Ascending aorta (tissue), 2 donors: ENCODE results near the gene RAPGEF1. TPM values are rescaled to one million over a fixed set of nuclear protein-coding genes. Genes with fewer than 3 reads are reported as not detected.

Source experiments
- DNase-seq, 2 donors: peaks; one replicate each; pipeline ENCODE4 v3.0.0-alpha.2; 2019; ENCODE audit warnings: low spot score in 2 of 2
- H3K27ac ChIP-seq, 2 donors: fragments of 200-600 bp; sonication (generic); one replicate each; pipeline ENCODE4 v1.5.1; 2016 to 2017; ENCODE audit warnings: mild to moderate bottlenecking in 1 of 2
- H3K27me3 ChIP-seq: fragments of 200-600 bp; sonication (generic); one replicate; pipeline ENCODE4 v1.5.1; 2017
- H3K36me3 ChIP-seq, 2 donors: fragments of 200-600 bp; sonication (generic); one replicate each; pipeline ENCODE4 v1.5.1; 2016
- H3K4me1 ChIP-seq, 2 donors: fragments of 200-600 bp; sonication (generic); one replicate each; pipeline ENCODE4 v1.5.1; 2016 to 2017; ENCODE audit warnings: mild to moderate bottlenecking in 1 of 2
- H3K4me3 ChIP-seq, 2 donors: fragments of 200-600 bp; sonication (generic); one replicate each; pipeline ENCODE4 v1.5.1; 2016 to 2017; ENCODE audit warnings: mild to moderate bottlenecking in 1 of 2
- H3K9me3 ChIP-seq, 2 donors: fragments of 200-600 bp; sonication (generic); one replicate each; pipeline ENCODE4 v1.5.1; 2016
- intact Hi-C: fragments of 100-400 bp; cut with DNase I; formaldehyde crosslinking; loops from one replicate; pipeline ENCODE4 v1.15.1; 2023
- total RNA-seq: library from RNA; depleted of rRNA; stranded (reverse); fragments of >200 nt; gene quantifications from one replicate; pipeline ENCODE4 v1.1.0, GENCODE V29; 2016
- TF ChIP-seq, protein P1 (sequence below), 3 experiments: fragments of 200-600 bp in 2 of 3; fragments of 450-650 bp in 1 of 3; sonication (generic) in 2 of 3; IDR thresholded peaks; one replicate each; pipeline ENCODE4 v1.5.1; 2016 to 2019; ENCODE audit warnings: antibody characterized with exemption in 3 of 3, mild to moderate bottlenecking in 1 of 3, moderate library complexity in 1 of 3

RAPGEF1 gene
- total RNA-seq, 1 donor from 2014 or later: 95.5 TPM

DNA sequence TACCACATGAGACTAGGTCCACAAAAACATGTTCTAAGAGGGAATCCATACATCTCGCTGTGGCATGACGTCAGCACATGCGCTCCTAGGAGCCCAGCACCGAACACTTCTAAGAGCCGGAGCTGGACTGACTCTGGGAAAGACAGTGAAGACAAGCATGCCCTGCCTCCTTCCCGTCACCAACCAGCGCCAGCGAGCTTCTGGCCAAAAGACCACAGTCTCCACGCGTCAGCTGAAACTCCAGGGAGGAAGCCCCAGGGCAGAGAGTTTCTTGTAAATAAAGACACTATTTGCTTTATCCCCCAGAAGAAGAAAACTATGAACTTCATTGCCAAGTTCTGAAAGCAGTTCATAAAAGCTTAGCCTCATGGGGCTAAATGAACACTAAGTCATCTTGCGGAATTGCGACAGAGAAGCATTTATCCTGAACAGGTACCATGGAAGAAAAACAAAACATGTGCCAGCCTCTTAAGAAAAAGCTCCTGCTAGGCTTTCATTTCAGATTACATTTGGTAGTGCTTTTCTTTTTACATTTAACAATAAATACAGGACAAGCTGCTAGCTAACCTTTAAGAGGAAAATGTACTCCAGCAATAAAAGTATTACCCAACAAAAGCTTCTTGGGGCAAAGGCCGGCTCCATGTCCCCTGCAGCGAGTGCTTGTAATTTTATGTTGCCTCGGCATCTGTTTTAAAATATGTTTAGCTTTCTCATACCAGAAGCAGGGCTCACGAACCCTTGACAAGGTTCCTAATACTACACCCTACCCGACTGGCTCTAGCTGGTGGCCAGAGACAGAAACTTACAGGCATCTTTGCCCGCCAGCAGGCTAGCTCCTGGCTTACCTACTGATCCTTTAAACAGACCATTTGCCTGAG lies 98.0 kb downstream of the RAPGEF1 start:
- intact Hi-C loops: loop anchor here (2.0 kb wide), 1 partner anchor 15 kb away; no protein-coding TSS in a partner anchor
- DNase-seq: no peak

DNA sequence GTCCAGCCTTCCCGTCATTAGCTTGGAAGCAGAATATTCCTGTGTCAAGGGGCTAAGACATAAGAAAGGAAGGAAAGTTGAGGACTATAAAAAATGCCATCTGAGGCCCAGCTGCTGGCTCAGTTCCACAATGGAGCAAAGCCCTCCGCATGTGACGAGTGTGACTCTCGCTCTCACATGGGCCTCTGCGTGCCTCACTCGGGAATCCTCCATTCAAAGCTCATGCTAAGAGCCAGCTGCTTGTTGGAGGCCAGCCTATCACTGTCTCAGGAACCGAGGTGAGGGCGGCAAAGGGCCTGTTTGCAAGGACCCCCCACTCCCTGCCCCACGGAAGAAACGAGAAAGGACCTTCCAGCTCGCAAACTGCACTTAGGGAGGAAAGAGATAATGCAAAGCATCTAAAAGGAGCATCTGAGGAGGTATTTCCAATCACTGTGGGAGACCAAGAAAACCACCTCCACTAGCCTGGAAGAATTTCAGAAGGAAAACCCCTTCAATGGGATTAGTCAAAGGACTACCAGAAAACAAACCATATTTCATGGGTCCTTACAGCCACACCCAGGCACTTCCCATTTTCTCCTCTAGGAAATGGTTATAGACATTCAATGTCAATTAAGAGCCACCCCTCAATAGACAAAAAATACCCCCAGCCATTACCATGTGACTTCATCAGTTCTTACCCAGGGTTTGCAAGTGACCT lies 99.3 kb downstream of the RAPGEF1 start:
- intact Hi-C loops: loop anchor here (2.0 kb wide), 1 partner anchor 16 kb away; no protein-coding TSS in a partner anchor
- DNase-seq: no peak
- Histone ChIP-seq H3K4me3 (no peak overlapping the region), H3K27me3 (no peaks in the 10 kb centered on the region), H3K27ac (peak overlapping the region; percentile 21 to 22), H3K9me3 (no peaks in the 10 kb centered on the region), H3K4me1 (peaks cover 0 to 13% of the 10 kb centered on the region in 2 donors), H3K36me3 (peaks cover 22 to 31% of the 10 kb centered on the region in 2 donors)
- TF ChIP-seq, protein P1, sequence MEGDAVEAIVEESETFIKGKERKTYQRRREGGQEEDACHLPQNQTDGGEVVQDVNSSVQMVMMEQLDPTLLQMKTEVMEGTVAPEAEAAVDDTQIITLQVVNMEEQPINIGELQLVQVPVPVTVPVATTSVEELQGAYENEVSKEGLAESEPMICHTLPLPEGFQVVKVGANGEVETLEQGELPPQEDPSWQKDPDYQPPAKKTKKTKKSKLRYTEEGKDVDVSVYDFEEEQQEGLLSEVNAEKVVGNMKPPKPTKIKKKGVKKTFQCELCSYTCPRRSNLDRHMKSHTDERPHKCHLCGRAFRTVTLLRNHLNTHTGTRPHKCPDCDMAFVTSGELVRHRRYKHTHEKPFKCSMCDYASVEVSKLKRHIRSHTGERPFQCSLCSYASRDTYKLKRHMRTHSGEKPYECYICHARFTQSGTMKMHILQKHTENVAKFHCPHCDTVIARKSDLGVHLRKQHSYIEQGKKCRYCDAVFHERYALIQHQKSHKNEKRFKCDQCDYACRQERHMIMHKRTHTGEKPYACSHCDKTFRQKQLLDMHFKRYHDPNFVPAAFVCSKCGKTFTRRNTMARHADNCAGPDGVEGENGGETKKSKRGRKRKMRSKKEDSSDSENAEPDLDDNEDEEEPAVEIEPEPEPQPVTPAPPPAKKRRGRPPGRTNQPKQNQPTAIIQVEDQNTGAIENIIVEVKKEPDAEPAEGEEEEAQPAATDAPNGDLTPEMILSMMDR (IDR thresholded peaks at IDR 0.05): no peak

More for the DNA sequence above, 98.0 kb downstream of the RAPGEF1 start:
- H3K4me3 ChIP-seq: no peak overlapping the region
- TF ChIP-seq, protein P1 (IDR thresholded peaks at IDR 0.05): peak in 1 of 3 experiments; percentile 17
- no peaks in the 10 kb centered on the region for H3K27me3 ChIP-seq
- H3K9me3 ChIP-seq: no peaks in the 10 kb centered on the region
- peaks cover 0 to 10% of the 10 kb centered on the region in 2 donors for H3K4me1 ChIP-seq
- H3K36me3 ChIP-seq: peaks cover 26 to 35% of the 10 kb centered on the region in 2 donors
- H3K27ac ChIP-seq: peak overlapping the region; percentile 22 to 42

DNA sequence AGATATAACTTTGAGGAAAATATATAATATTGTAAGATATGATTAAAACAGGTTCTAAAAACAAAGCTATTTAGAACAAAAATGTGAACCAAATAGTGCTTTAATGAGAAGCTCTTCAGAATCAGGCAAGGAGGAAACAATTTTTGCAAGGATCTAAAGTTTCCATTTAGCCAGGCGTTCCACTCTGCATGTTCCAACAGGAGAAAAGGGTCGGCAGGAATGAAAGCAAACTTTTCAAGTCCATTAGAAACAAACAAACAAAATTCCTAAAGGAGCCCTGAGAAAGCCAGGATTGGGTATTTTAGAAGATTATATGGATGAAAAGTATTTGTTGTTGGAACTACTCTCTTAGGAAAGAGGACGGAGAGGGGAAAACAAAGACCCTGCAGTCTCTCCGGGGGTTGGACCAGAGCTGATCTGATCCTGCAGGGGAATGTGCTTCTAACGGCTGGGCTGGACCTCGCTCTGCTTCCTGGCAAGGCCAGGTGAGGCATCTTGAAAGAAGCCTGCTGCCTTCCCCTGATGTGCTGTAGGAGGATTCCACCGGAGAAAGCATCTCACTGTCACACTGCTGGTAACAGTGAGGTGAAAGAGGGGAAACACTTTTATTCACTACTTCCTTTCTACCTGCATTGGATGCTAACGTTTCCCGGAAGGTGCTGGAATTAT lies 100.0 kb downstream of the RAPGEF1 start:
- intact Hi-C loops: loop anchor here (2.0 to 5.0 kb wide), 2 partner anchors 17 to 48 kb away; no protein-coding TSS in a partner anchor
- peaks cover 0 to 19% of the 10 kb centered on the region in 2 donors for H3K4me1 ChIP-seq

DNA sequence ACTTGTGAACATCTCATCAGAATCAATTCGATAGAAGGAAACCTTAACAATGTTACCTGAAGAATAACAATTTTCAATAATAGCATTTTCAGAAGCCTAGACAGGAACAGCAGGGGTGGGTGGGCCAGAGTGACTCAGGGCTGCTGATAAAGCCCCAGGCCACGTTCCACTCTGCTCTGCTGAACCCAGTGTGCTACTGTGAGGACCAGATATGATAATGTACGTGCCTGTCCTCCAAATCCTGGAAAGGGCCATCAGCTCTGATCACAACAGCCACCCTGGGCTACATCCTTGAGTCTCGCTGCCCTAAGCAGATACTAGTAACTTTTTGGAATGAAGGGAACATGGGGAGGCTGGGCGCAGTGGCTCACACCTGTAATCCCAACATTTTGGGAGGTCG lies 103.3 kb downstream of the RAPGEF1 start:
- H3K4me3 ChIP-seq: no peak overlapping the region
- intact Hi-C loops: loop anchor here (1.0 to 5.0 kb wide), 2 partner anchors 21 to 44 kb away; no protein-coding TSS in a partner anchor
- H3K27ac ChIP-seq: peak overlapping the region; percentile 83
- H3K36me3 ChIP-seq: peaks cover 11 to 16% of the 10 kb centered on the region in 2 donors
- peaks cover 0 to 18% of the 10 kb centered on the region in 2 donors for H3K4me1 ChIP-seq
- H3K27me3 ChIP-seq: no peaks in the 10 kb centered on the region
- H3K9me3 ChIP-seq: no peaks in the 10 kb centered on the region
- TF ChIP-seq, protein P1 (IDR thresholded peaks at IDR 0.05): no peak
- DNase-seq: no peak

More for the DNA sequence above, 100.0 kb downstream of the RAPGEF1 start:
- DNase-seq: no peak
- Histone ChIP-seq H3K36me3 (peaks cover 17 to 31% of the 10 kb centered on the region in 2 donors), H3K9me3 (no peaks in the 10 kb centered on the region), H3K4me3 (no peak overlapping the region), H3K27me3 (no peaks in the 10 kb centered on the region), H3K27ac (peak overlapping the region in 1 of 2 donors; percentile 19)
- TF ChIP-seq, protein P1 (IDR thresholded peaks at IDR 0.05): no peak

DNA sequence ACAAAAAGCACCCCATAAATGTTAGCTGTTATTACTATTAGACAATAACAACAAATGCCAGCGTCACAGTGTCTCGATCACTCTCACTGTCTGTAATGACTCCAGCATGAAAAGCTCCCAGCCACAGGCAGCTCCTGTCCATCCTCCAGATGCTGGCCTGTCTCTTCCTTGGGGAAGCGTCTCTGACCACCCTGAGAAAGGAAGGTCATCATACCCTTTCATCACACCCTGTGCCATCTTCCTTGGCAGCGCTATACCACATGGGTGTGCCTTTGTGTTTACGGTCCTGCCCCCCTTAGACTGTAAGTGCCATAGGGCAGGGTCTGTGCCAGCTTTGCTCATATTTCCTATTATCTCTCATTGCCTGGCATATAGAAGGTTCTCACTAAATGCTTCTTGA lies 104.0 kb downstream of the RAPGEF1 start:
- Histone ChIP-seq H3K27me3 (no peaks in the 10 kb centered on the region), H3K9me3 (no peaks in the 10 kb centered on the region), H3K36me3 (peaks cover 11 to 16% of the 10 kb centered on the region in 2 donors), H3K27ac (peak overlapping the region; percentile 83), H3K4me1 (peaks cover 0 to 17% of the 10 kb centered on the region in 2 donors), H3K4me3 (no peak overlapping the region)
- DNase-seq: no peak
- intact Hi-C loops: loop anchor here (1.0 to 5.0 kb wide), 4 partner anchors 21 to 44 kb away; no protein-coding TSS in a partner anchor
- TF ChIP-seq, protein P1 (IDR thresholded peaks at IDR 0.05): no peak
